Mucosa of stomach (tissue), 1 donor: ENCODE measurements around the gene CIC.
A peak's percentile ranks its signal among the peaks of the same experiment; 100 is the strongest.

ENCODE experiments used
- H3K27me3 ChIP-seq: one replicate; pipeline ENCODE4 v1.7.0; 2013; ENCODE audit warnings: mild to moderate bottlenecking, low read length; ENCODE audit not compliant: control insufficient read depth, insufficient read depth
- H3K36me3 ChIP-seq: one replicate; pipeline ENCODE4 v1.7.0; 2013; ENCODE audit warnings: low read length; ENCODE audit not compliant: control insufficient read depth, insufficient read depth
- H3K4me1 ChIP-seq: one replicate; pipeline ENCODE4 v1.7.0; 2013; ENCODE audit warnings: mild to moderate bottlenecking, low read length; ENCODE audit not compliant: control insufficient read depth, insufficient read depth
- H3K4me3 ChIP-seq: one replicate; pipeline ENCODE4 v1.7.0; 2013; ENCODE audit warnings: low read length
- H3K9ac ChIP-seq: one replicate; pipeline ENCODE4 v1.7.0; 2013; ENCODE audit warnings: mild to moderate bottlenecking, low read length, moderate library complexity
- H3K9me3 ChIP-seq: one replicate; pipeline ENCODE4 v1.7.0; 2013; ENCODE audit warnings: mild to moderate bottlenecking, low read length, moderate library complexity; ENCODE audit not compliant: control insufficient read depth
- donor health status: Pancreatic carcinoma.

The CIC gene

DNA sequence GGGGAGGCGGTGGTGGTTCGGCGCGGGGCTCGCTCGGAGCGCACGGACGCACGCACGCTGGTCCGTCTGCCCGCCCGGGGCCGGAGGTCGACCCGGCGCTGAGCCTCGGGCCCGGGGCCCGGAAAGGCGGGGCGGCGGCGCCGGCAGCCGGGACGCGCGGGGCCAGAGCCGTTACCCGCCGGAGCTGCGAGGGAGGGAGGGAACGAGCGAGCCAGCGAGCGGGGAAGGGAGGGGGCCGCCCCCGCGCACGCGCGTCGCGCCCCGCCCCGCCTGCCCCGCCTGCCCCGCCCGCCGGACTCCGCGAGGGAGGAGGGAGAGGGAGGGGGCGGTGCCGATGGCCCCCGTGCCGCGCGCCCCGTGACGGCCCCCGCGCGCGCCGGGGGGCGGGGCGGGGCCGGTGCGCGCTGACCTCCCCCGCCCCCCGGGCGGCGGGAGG lies 15.0 kb downstream of the CIC start:
- Histone ChIP-seq H3K4me1 (peaks cover 48% of the 10 kb centered on the region), H3K27me3 (no peaks in the 10 kb centered on the region), H3K36me3 (peaks cover 3% of the 10 kb centered on the region), H3K4me3 (no peak overlapping the region), H3K9me3 (no peaks in the 10 kb centered on the region), H3K9ac (no peak overlapping the region)

DNA sequence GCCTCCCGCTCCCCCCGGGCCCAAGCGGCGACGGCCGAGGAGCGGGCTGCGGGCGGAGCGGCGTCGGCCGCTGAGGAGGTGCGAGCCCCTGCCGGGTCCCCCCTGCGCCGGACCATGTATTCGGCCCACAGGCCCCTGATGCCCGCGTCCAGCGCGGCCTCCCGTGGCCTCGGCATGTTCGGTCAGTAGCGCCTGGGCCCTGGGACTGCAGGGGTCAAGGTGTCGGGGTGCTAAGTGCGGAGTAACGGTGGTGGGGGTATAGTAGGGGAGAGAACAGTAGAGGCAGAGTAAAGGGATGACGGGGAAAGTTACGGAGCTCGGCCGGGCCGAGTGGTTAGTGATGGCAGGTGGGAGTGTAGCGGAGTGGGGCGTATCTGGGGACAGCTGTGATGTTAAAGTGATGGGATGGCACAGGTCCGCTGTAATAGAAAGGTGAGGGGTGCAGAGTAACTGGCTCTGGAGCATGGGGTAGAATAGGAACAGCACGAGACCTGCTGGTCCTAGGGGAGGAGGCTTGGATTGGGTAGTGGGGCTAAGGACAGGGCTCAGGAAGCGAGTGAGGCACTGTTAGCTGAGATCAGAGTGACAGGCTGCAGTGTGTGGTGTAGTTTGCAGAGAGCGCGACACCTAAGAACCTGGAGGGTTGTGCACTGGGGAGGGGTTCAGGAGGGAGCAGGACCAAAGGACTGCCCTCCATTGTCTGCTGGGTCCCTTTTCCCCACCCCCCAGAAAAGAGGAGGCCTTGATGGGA lies 15.7 kb downstream of the CIC start:
- Histone ChIP-seq H3K9ac (peak overlapping the region; percentile 50), H3K36me3 (peaks cover 6% of the 10 kb centered on the region), H3K4me3 (no peak overlapping the region), H3K27me3 (no peaks in the 10 kb centered on the region), H3K4me1 (peaks cover 41% of the 10 kb centered on the region), H3K9me3 (no peaks in the 10 kb centered on the region)

DNA sequence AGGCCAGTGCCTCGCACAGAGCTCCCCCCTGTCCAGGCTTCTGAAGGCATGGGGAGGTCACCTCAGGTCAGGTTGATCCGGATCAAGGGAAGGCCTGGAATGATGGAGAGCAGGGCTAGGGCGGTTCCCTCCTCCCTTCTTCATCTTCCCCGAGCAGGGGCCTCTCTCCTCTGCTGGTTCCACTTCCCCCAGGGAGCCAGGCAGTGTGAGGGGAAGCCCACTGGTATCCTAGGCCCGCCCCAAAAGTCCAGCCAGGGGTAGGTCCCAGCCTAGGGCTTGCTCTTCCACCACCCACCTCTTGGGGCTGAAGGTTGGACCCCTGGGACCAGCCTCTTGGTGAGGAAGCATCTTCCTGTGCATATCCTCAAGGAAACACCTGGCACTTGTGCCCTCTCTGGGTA lies 16.5 kb downstream of the CIC start:
- Histone ChIP-seq H3K4me1 (peaks cover 41% of the 10 kb centered on the region), H3K9me3 (no peaks in the 10 kb centered on the region), H3K36me3 (peaks cover 11% of the 10 kb centered on the region), H3K4me3 (no peak overlapping the region), H3K27me3 (no peaks in the 10 kb centered on the region), H3K9ac (peak overlapping the region; percentile 50)

DNA sequence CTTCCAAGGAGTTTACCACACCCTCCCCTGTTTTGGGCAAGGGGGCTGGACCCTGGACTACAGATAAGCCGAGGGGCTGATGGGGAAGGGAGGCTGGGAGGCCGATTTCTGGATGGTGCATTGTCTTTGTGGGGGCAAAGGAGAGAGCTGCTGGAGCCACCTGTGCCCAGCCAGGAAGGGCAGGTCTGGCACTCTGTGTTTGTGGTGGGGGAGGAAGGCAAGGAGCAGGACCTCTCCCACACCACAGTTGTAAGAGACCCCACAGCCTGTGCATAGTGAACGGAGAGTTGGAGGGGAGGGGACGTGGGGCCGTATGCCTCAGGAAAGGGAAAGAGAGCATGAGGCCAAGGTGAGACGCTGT lies 16.9 kb downstream of the CIC start:
- Histone ChIP-seq H3K4me1 (peaks cover 41% of the 10 kb centered on the region), H3K9me3 (no peaks in the 10 kb centered on the region), H3K27me3 (no peaks in the 10 kb centered on the region), H3K36me3 (peaks cover 11% of the 10 kb centered on the region), H3K4me3 (no peak overlapping the region), H3K9ac (peak overlapping the region; percentile 31)

DNA sequence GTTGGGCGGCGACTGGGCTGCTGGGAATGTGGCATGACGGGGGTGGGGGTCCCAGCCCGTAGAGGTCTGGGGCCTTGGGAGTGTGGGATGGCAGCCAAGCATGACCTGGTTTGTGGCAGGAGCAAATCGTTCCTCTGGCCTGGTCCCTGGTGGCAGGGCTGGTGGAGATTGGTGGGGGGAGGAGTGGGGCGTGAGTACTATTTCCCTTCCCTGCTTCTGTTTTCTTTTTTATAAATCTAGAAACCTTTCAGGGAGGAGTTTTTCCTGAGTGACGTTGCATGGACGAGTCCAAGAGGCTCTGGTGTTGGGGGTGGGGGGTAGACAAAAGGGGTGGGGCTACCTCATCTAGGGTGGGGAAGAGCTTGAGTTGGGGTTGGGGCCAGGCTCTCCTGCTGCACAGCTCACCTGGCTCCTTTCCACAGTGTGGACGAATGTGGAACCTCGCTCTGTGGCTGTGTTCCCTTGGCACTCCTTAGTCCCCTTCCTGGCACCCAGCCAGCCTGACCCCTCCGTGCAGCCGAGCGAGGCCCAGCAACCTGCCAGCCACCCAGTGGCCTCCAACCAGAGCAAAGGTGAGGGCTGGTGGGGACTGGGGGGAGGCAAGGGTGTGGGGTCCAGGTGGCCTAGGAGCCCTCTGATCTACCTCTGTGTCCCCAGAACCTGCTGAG lies 17.4 kb downstream of the CIC start:
- H3K27me3 ChIP-seq = no peaks in the 10 kb centered on the region
- peak overlapping the region; percentile 31 for H3K9ac ChIP-seq
- no peak overlapping the region for H3K4me3 ChIP-seq
- H3K9me3 ChIP-seq = no peaks in the 10 kb centered on the region
- H3K4me1 ChIP-seq = peaks cover 37% of the 10 kb centered on the region
- H3K36me3 ChIP-seq = peaks cover 11% of the 10 kb centered on the region

DNA sequence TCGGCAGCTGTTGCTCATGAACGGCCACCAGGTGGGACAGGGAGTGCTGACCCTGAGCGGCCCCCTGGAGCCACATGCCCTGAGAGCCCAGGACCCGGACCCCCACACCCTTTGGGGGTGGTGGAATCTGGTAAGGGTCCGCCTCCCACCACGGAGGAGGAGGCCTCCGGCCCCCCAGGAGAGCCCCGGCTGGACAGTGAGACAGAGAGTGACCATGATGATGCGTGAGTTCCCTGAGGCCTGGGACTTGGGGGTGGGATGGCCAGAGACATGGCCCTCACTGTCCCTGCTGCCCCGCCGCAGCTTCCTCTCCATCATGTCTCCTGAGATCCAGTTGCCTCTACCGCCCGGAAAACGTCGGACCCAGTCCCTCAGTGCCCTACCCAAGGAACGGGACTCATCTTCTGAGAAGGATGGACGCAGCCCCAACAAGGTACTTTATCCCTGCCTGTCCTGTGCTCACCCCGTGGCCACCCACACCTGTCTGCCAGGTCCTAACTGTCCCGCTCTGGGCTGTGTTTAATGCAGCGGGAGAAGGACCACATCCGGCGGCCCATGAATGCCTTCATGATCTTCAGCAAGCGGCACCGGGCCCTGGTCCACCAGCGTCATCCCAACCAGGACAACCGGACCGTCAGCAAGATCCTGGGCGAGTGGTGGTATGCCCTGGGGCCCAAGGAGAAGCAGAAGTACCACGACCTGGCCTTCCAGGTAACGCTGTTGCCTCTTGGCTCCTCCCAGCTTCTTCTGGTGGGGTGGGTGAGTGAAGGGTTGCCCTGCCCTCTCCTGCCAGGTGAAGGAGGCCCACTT lies 18.2 kb downstream of the CIC start:
- Histone ChIP-seq H3K4me3 (no peak overlapping the region), H3K36me3 (peaks cover 11% of the 10 kb centered on the region), H3K27me3 (no peaks in the 10 kb centered on the region), H3K4me1 (peaks cover 29% of the 10 kb centered on the region), H3K9ac (no peak overlapping the region), H3K9me3 (no peaks in the 10 kb centered on the region)

DNA sequence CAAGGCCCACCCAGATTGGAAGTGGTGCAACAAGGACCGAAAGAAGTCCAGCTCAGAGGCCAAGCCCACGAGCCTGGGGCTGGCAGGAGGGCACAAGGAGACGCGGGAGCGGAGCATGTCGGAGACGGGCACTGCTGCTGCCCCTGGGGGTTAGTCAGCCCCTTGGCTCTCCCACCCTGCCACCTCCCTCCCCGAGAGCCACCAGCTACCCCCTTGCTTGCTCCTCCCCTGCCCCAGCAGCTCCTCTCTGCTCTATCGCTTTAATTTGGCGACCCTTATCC lies 18.7 kb downstream of the CIC start:
- peaks cover 11% of the 10 kb centered on the region for H3K36me3 ChIP-seq
- peaks cover 26% of the 10 kb centered on the region for H3K4me1 ChIP-seq
- H3K9me3 ChIP-seq = no peaks in the 10 kb centered on the region
- H3K4me3 ChIP-seq = no peak overlapping the region
- H3K9ac ChIP-seq = no peak overlapping the region
- H3K27me3 ChIP-seq = no peaks in the 10 kb centered on the region

DNA sequence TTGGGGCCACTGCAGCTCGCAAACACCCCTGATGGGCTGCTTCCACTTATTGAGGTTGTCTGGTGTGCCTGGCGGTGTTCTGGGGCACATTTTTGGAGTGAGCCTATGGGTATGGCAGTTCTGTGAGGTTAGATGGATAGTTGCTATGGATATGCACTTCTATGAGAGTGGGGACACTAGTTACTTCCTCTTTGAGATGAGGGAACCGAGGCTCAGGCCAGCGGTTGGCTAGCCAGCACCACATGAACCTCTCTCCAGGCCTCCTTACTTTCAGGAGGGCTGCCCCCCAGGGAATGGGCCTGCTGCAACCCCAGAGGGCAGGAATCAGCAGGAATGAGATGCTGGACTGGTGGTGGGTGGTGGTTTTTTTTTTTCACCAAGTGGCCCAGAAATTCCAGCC lies 19.3 kb downstream of the CIC start:
- Histone ChIP-seq H3K4me3 (no peak overlapping the region), H3K36me3 (peaks cover 11% of the 10 kb centered on the region), H3K27me3 (no peaks in the 10 kb centered on the region), H3K4me1 (peaks cover 20% of the 10 kb centered on the region), H3K9me3 (no peaks in the 10 kb centered on the region), H3K9ac (no peak overlapping the region)

DNA sequence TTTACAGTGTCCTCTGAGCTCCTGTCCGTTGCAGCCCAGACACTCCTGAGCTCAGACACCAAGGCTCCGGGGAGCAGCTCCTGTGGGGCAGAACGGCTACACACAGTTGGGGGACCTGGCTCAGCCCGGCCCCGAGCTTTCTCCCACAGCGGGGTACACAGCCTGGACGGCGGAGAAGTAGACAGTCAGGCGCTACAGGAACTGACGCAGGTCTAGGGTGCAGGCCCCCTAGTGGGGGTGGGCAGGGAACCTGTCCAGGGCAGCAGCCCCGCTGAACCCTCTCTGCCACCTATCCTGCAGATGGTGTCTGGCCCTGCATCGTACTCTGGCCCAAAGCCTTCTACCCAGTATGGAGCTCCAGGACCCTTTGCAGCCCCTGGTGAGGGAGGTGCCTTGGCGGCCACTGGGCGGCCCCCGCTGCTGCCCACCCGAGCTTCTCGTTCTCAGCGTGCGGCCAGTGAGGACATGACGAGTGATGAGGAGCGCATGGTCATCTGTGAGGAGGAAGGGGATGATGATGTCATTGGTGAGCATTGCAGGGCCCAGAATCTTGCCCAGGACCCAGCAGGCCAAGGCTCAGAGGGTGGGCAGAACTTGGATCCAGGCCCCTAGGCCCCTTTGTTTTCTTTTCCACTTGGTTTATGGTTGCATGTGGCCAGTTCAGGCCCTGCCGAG lies 20.0 kb downstream of the CIC start:
- H3K4me1 ChIP-seq = peaks cover 19% of the 10 kb centered on the region
- no peaks in the 10 kb centered on the region for H3K9me3 ChIP-seq
- H3K9ac ChIP-seq = no peak overlapping the region
- H3K36me3 ChIP-seq = peaks cover 11% of the 10 kb centered on the region
- H3K4me3 ChIP-seq = no peak overlapping the region
- H3K27me3 ChIP-seq = no peaks in the 10 kb centered on the region

DNA sequence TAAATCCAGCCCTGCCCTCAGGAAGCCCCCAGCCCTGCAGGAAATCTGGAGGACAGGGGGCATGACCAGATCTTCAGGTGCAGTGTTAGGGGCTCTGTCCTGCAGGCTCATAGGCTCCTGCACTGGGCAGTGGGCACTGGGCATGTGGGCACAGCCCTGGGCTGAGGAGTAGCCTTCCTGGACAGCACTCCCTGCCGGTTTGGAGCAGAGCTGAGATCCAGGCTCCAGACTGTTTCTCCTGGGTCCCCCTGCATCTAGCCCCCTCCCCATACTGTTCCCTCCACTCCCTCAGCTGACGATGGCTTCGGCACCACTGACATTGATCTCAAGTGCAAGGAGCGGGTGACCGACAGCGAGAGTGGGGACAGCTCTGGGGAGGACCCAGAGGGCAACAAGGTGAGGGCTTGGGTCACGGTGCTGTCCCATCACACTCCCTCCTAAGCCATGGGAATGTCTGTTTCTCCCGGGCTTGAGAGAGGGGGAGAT lies 20.5 kb downstream of the CIC start:
- Histone ChIP-seq H3K9ac (no peak overlapping the region), H3K4me3 (no peak overlapping the region), H3K36me3 (peaks cover 11% of the 10 kb centered on the region), H3K27me3 (no peaks in the 10 kb centered on the region), H3K9me3 (no peaks in the 10 kb centered on the region), H3K4me1 (peaks cover 17% of the 10 kb centered on the region)

DNA sequence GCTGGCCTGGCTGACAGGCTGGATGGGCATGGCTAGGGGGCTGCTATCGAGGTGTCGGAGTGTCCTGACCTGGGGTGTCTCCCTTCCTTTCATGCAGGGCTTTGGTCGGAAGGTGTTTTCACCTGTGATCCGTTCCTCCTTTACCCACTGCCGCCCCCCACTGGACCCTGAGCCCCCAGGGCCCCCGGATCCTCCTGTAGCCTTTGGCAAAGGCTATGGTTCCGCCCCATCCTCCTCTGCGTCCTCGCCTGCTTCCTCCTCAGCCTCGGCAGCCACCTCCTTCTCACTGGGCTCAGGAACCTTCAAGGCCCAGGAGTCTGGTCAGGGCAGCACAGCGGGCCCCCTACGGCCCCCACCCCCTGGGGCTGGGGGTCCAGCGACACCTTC lies 21.1 kb downstream of the CIC start:
- Histone ChIP-seq H3K4me3 (no peak overlapping the region), H3K4me1 (peaks cover 12% of the 10 kb centered on the region), H3K27me3 (no peaks in the 10 kb centered on the region), H3K36me3 (peaks cover 11% of the 10 kb centered on the region), H3K9me3 (no peaks in the 10 kb centered on the region), H3K9ac (no peak overlapping the region)
